Panc1 (cell line): ENCODE measurements around the gene KRT83. TPM values are rescaled to one million over a fixed set of nuclear protein-coding genes. Genes with fewer than 3 reads are reported as not detected.

Experiments
- ATAC-seq: fragments of 200-7000 bp; cut with Tn5 transposase; 2 replicates; pipeline ENCODE4 v1.9.1; 2020; ENCODE audit warnings: mild to moderate bottlenecking, moderate library complexity
- BruUV-seq: library from RNA; stranded (reverse); fragments of 400-500 nt; replicated peaks from 2 replicates; lab custom pipeline; 2021; lab: Mats Ljungman, UMichigan
- CTCF ChIA-PET: fragments of 300-600 bp; sonication (Branson Sonifier 250); formaldehyde crosslinking; loops from one replicate; lab custom pipeline; 2022; ENCODE audit warnings: antibody characterized with exemption; lab: Charles Lee
- POLR2A ChIA-PET: fragments of 300-600 bp; sonication (Branson Sonifier 250); formaldehyde crosslinking; loops from one replicate; lab custom pipeline; 2022; ENCODE audit warnings: antibody characterized with exemption; lab: Charles Lee
- DNase-seq: peaks from one replicate; pipeline ENCODE4 v3.0.0-alpha.2; 2010; ENCODE audit warnings: low read depth, low spot score
- H3K27ac ChIP-seq: 2 replicates; pipeline ENCODE4 v1.5.1; 2011; ENCODE audit warnings: mild to moderate bottlenecking, low read length, inconsistent platforms
- H3K27me3 ChIP-seq: fragments of 200-500 bp; sonication (Bioruptor generic); 2 replicates; pipeline ENCODE4 v1.6.0; 2014; ENCODE audit warnings: low read length, inconsistent platforms; ENCODE audit not compliant: control insufficient read depth, insufficient read depth
- H3K36me3 ChIP-seq: fragments of 200-500 bp; sonication (Bioruptor generic); 2 replicates; pipeline ENCODE4 v1.5.1; 2014; ENCODE audit warnings: inconsistent platforms, mild to moderate bottlenecking, low read length, moderate library complexity; ENCODE audit not compliant: control insufficient read depth, insufficient read depth
- H3K4me1 ChIP-seq: 2 replicates; pipeline ENCODE4 v1.5.1; 2011; ENCODE audit warnings: inconsistent platforms, mild to moderate bottlenecking, low read length, moderate library complexity; ENCODE audit not compliant: control insufficient read depth, insufficient read depth
- H3K4me3 ChIP-seq, 2 experiments: 2 replicates each; pipeline ENCODE4 v1.5.1; 2011 to 2012; ENCODE audit warnings: low read depth in 2 of 2, low read length in 2 of 2, mild to moderate bottlenecking in 2 of 2, inconsistent platforms in 1 of 2, moderate library complexity in 1 of 2
- H3K9me3 ChIP-seq: fragments of 200-500 bp; sonication (Bioruptor generic); 2 replicates; pipeline ENCODE4 v1.5.1; 2014; ENCODE audit warnings: low read depth, mild to moderate bottlenecking, inconsistent platforms, low read length, moderate library complexity; ENCODE audit not compliant: control insufficient read depth, insufficient read depth
- CTCF ChIP-seq: fragments of 450-650 bp; IDR thresholded peaks from 2 replicates; pipeline ENCODE4 v1.5.1; 2017; ENCODE audit warnings: mild to moderate bottlenecking
- POLR2AphosphoS5 ChIP-seq: IDR thresholded peaks from 2 replicates; pipeline ENCODE4 v1.6.1; 2012; ENCODE audit warnings: mild to moderate bottlenecking, low read depth, low read length, moderate library complexity
- REST ChIP-seq, 2 experiments: IDR thresholded peaks; 2 replicates each; pipeline ENCODE4 v1.6.1; 2011 to 2012; ENCODE audit warnings: low read depth in 2 of 2, control low read depth in 1 of 2, low read length in 1 of 2, mild to moderate bottlenecking in 1 of 2, moderate library complexity in 1 of 2; ENCODE audit not compliant: insufficient read depth in 1 of 2
- SIN3A ChIP-seq: IDR thresholded peaks from 2 replicates; pipeline ENCODE4 v1.6.1; 2012; ENCODE audit warnings: low read depth, mild to moderate bottlenecking, low read length, moderate library complexity, borderline replicate concordance; ENCODE audit not compliant: insufficient read depth
- TCF7L2 ChIP-seq: IDR thresholded peaks from 2 replicates; pipeline ENCODE4 v1.6.1; 2011; ENCODE audit warnings: mild to moderate bottlenecking, low read depth, low read length, inconsistent platforms
- in situ Hi-C: cut with HindIII; loops from 2 replicates; pipeline ENCODE4 v1.10.0; 2016; ENCODE audit warnings: low sequenced_read_pairs, low pct_unique_long_range_greater_than_20kb
- intact Hi-C: fragments of 100-400 bp; cut with micrococcal nuclease; formaldehyde crosslinking; loops from one replicate; pipeline ENCODE4 v1.10.0; 2022; ENCODE audit not compliant: unreplicated experiment
- total RNA-seq: library from RNA; stranded (reverse); gene quantifications from one replicate; pipeline ENCODE4 v1.2.1, GENCODE V29; 2021; ENCODE audit not compliant: unreplicated experiment

Gene KRT83
- total RNA-seq, 1 experiment from 2014 or later, result 0.28 TPM

DNA sequence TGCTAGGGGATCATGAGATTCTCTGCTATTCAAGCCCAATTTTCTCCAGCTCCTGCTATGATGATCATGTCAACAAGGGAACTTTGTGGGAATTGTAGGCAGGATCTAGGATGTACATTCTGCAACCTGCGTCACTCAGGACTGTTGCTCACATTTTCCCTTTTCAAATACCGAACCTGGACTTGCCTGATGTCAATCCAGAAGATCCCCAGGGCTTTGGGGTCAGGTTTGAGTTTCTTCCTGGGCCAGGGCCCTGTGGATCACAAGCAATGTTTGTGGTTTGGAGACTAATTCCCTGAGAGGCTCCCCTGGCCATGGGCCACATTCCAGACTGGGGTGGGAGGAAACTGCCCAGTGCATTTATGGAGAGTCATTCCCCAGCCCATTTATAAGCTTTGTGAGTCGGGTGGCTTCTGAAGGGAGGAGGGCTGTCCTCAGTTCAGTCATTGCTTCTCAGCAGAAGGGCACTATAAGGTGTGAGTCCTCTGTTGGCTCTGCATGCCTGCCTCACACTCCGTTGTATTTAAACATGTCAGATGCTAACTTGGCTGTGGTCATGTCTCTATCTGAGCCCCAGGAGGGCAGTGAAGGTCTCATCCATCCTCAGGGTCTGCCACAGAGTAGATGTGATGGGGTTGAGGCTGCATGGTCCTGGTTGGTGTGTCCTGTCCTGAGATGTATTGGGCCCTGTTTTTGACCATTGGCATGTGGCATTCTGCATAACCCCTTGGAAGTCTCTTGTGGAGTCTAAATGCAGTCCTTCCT lies 40.2 kb downstream of the KRT83 start:
- peak; percentile 96 for DNase-seq
- Histone ChIP-seq H3K9me3 (no peaks in the 10 kb centered on the region), H3K27ac (peak overlapping the region; percentile 96), H3K27me3 (no peaks in the 10 kb centered on the region), H3K4me3 (0 out of 4 replicates have a peak overlapping the region, but pooled peaks of 1 of the 2 experiments have one; percentile 2), H3K4me1 (peaks cover 50% of the 10 kb centered on the region), H3K36me3 (no peaks in the 10 kb centered on the region)
- ChIA-PET CTCF (interaction anchor here (1.4 to 1.7 kb wide), 2 partner anchors 26 to 116 kb away, joined by 4 read pairs; no protein-coding TSS in a partner anchor), POLR2A (interaction anchor here (0.6 kb wide), 1 partner anchor 56 kb away, joined by 3 read pairs; no protein-coding TSS in a partner anchor)
- BruUV-seq, result no TSS peak
- TF ChIP-seq SIN3A (no peak), CTCF (no peak), TCF7L2 (peak; percentile 87), POLR2AphosphoS5 (peak; percentile 63)
- peak; percentile 81 for ATAC-seq
- in situ Hi-C loops (loop anchor here (5.0 kb wide), 1 partner anchor 46 kb away; no protein-coding TSS in a partner anchor), intact Hi-C loops (no loop called here)

GRCh38 chr12:52280319-52280795 lies 40.8 kb downstream of the KRT83 start:
- no TSS peak for BruUV-seq
- TF ChIP-seq POLR2AphosphoS5 (no peak; the same call in 1 of the 2 replicates), REST (IDR thresholded peaks at IDR 0.05; ENCODE audit: insufficient read depth in 1 of 2, low read depth in 2 of 2, low read length in 1 of 2) (no peak), CTCF (no peak), SIN3A (no peak), TCF7L2 (no peak)
- H3K27me3 ChIP-seq, result no peaks in the 10 kb centered on the region
- in situ Hi-C loops, result loop anchor here (5.0 kb wide), 1 partner anchor 47 kb away; no protein-coding TSS in a partner anchor
- intact Hi-C loops, result no loop called here
- no peaks in the 10 kb centered on the region for H3K9me3 ChIP-seq
- DNase-seq (peak; percentile 99), ATAC-seq (peak; percentile 78)
- H3K4me3 ChIP-seq, result 0 out of 4 replicates have a peak overlapping the region, but pooled peaks of 1 of the 2 experiments have one; percentile 2
- H3K27ac ChIP-seq, result peak overlapping the region; percentile 96
- H3K36me3 ChIP-seq, result no peaks in the 10 kb centered on the region
- peaks cover 46% of the 10 kb centered on the region for H3K4me1 ChIP-seq
- ChIA-PET POLR2A (no interaction called here), CTCF (interaction anchor here (1.4 to 1.7 kb wide), 3 partner anchors 11 to 115 kb away, joined by 4 read pairs; no protein-coding TSS in a partner anchor)
